KMS-11 (cell line): ENCODE data around the gene MKRN3.

Experiments used
- H2AFZ ChIP-seq: fragments of 200-600 bp; sonication (generic); 2 replicates; pipeline ENCODE4 v1.6.1; 2016; ENCODE audit warnings: antibody characterized with exemption, mixed run types, low read depth
- H3K27ac ChIP-seq: fragments of 200-600 bp; sonication (generic); 2 replicates; pipeline ENCODE4 v1.6.1; 2016; ENCODE audit warnings: mild to moderate bottlenecking, mixed run types
- H3K27me3 ChIP-seq: fragments of 200-600 bp; sonication (generic); 2 replicates; pipeline ENCODE4 v1.6.1; 2017; ENCODE audit warnings: mild to moderate bottlenecking, low read depth, mixed run types, moderate library complexity; ENCODE audit not compliant: insufficient read depth
- H3K36me3 ChIP-seq: fragments of 200-600 bp; sonication (generic); 2 replicates; pipeline ENCODE4 v1.6.1; 2017; ENCODE audit warnings: mild to moderate bottlenecking, mixed run types; ENCODE audit not compliant: insufficient read depth
- H3K4me1 ChIP-seq: fragments of 200-600 bp; sonication (generic); 2 replicates; pipeline ENCODE4 v1.6.1; 2016; ENCODE audit warnings: mild to moderate bottlenecking, low read depth, mixed run types; ENCODE audit not compliant: poor library complexity, severe bottlenecking
- H3K4me2 ChIP-seq: fragments of 200-600 bp; sonication (generic); 2 replicates; pipeline ENCODE4 v1.7.0; 2016; ENCODE audit warnings: mild to moderate bottlenecking, mixed run types
- H3K4me3 ChIP-seq: fragments of 200-600 bp; sonication (generic); IDR thresholded peaks from 2 replicates; pipeline ENCODE4 v1.6.1; 2017; ENCODE audit warnings: low read depth, low read length, mixed read lengths; ENCODE audit not compliant: insufficient read depth
- H3K79me2 ChIP-seq: fragments of 200-600 bp; sonication (generic); 2 replicates; pipeline ENCODE4 v1.6.1; 2016; ENCODE audit warnings: low read depth, mixed run types; ENCODE audit not compliant: insufficient read depth
- H3K9ac ChIP-seq: fragments of 200-600 bp; sonication (generic); 2 replicates; pipeline ENCODE4 v1.6.1; 2016; ENCODE audit warnings: mild to moderate bottlenecking, mixed run types
- H4K20me1 ChIP-seq: fragments of 200-600 bp; sonication (generic); 2 replicates; pipeline ENCODE4 v1.6.1; 2016; ENCODE audit warnings: mild to moderate bottlenecking, mixed run types; ENCODE audit not compliant: insufficient read depth
- TF ChIP-seq, protein P1 (sequence below): fragments of 200-600 bp; sonication (generic); conservative IDR thresholded peaks from 2 replicates; pipeline ENCODE4 v1.6.1; 2017; ENCODE audit warnings: low read depth, mild to moderate bottlenecking, antibody characterized with exemption, low read length, moderate library complexity, mixed read lengths

The MKRN3 gene

DNA sequence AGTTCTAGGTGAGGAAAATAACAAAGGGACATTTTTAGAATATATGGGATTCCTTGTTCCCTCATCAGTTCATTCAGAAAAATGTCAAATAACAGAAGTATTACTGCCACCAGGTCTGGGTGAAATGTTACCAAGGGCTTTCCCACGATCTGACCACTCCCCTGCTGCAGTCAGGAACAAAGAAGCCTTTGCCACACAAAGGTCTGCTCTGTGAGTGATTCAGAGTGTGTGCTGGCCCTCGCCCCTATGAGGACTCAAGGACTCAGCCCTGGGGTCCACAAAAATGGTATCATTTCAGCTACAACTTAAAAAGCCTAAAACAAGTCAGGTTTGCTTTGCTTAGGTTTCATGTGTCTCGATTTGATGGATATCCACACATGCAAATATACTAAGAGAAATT is 5.0 kb downstream of the MKRN3 start:
- TF ChIP-seq, protein P1, sequence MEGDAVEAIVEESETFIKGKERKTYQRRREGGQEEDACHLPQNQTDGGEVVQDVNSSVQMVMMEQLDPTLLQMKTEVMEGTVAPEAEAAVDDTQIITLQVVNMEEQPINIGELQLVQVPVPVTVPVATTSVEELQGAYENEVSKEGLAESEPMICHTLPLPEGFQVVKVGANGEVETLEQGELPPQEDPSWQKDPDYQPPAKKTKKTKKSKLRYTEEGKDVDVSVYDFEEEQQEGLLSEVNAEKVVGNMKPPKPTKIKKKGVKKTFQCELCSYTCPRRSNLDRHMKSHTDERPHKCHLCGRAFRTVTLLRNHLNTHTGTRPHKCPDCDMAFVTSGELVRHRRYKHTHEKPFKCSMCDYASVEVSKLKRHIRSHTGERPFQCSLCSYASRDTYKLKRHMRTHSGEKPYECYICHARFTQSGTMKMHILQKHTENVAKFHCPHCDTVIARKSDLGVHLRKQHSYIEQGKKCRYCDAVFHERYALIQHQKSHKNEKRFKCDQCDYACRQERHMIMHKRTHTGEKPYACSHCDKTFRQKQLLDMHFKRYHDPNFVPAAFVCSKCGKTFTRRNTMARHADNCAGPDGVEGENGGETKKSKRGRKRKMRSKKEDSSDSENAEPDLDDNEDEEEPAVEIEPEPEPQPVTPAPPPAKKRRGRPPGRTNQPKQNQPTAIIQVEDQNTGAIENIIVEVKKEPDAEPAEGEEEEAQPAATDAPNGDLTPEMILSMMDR: no peak
- H3K4me1 ChIP-seq: peaks cover 11% of the 10 kb centered on the region
- peaks cover 8% of the 10 kb centered on the region; the same call in 1 of the 2 replicates for H4K20me1 ChIP-seq
- no peak overlapping the region for H3K4me3 ChIP-seq
- peaks cover 78% of the 10 kb centered on the region for H3K79me2 ChIP-seq
- H3K27me3 ChIP-seq: no peaks in the 10 kb centered on the region
- no peak overlapping the region for H3K4me2 ChIP-seq
- no peaks in the 10 kb centered on the region for H3K36me3 ChIP-seq
- no peak overlapping the region for H3K27ac ChIP-seq
- no peak overlapping the region for H2AFZ ChIP-seq
- no peak overlapping the region for H3K9ac ChIP-seq

- TF ChIP-seq, protein P1: no peak
- H3K9ac ChIP-seq: no peak overlapping the region
- no peaks in the 10 kb centered on the region for H3K4me1 ChIP-seq
- no peak overlapping the region for H3K27ac ChIP-seq
- no peak overlapping the region for H3K4me3 ChIP-seq
- H2AFZ ChIP-seq: no peak overlapping the region
- H3K79me2 ChIP-seq: peaks cover 55% of the 10 kb centered on the region; the same call in 1 of the 2 replicates
- H3K27me3 ChIP-seq: no peaks in the 10 kb centered on the region
- H3K4me2 ChIP-seq: no peak overlapping the region
- H4K20me1 ChIP-seq: peaks cover 8% of the 10 kb centered on the region; the same call in 1 of the 2 replicates
- H3K36me3 ChIP-seq: no peaks in the 10 kb centered on the region
Observed at GRCh38 chr15:23572844-23573243, 7.4 kb downstream of the MKRN3 start.

- Histone ChIP-seq H3K27me3 (no peaks in the 10 kb centered on the region), H3K9ac (no peak overlapping the region), H3K4me2 (no peak overlapping the region), H2AFZ (no peak overlapping the region), H3K27ac (no peak overlapping the region), H3K36me3 (no peaks in the 10 kb centered on the region), H3K4me1 (no peaks in the 10 kb centered on the region), H3K79me2 (peaks cover 38% of the 10 kb centered on the region; the same call in 1 of the 2 replicates), H4K20me1 (no peaks in the 10 kb centered on the region), H3K4me3 (no peak overlapping the region)
- TF ChIP-seq, protein P1: no peak
Observed at GRCh38 chr15:23574742-23575141, 9.3 kb downstream of the MKRN3 start.

- Histone ChIP-seq H3K79me2 (peaks cover 25% of the 10 kb centered on the region; the same call in 1 of the 2 replicates), H3K4me3 (no peak overlapping the region), H3K27me3 (no peaks in the 10 kb centered on the region), H2AFZ (no peak overlapping the region), H3K4me1 (no peaks in the 10 kb centered on the region), H3K4me2 (no peak overlapping the region), H3K36me3 (no peaks in the 10 kb centered on the region), H4K20me1 (no peaks in the 10 kb centered on the region), H3K9ac (no peak overlapping the region), H3K27ac (no peak overlapping the region)
- TF ChIP-seq, protein P1: no peak
Observed at GRCh38 chr15:23576061-23576460, 10.6 kb downstream of the MKRN3 start.
